GM12864 (cell line): ENCODE measurements around the gene HYAL2.

ENCODE experiments used
- DNase-seq: peaks from one replicate; pipeline ENCODE4 v3.0.0-alpha.2; 2011; ENCODE audit warnings: low read depth
- H3K4me3 ChIP-seq: 2 replicates; pipeline ENCODE4 v1.5.1; 2011; ENCODE audit warnings: mild to moderate bottlenecking, low read depth, low read length, control low read depth
- CTCF ChIP-seq: IDR thresholded peaks from 2 replicates; pipeline ENCODE4 v1.5.1; 2011; ENCODE audit warnings: low read depth, mild to moderate bottlenecking, moderate library complexity, low read length, control low read depth, inconsistent platforms; ENCODE audit errors: missing control alignments

HYAL2 gene

GRCh38 chr3:50268703-50269451 lies 53.7 kb downstream of the HYAL2 start, which contains the start of gene SEMA3B:
SEMA3B (plus strand) TSS chr3:50269147; CDS start chr3:50269241, 94 bp downstream.
- TF ChIP-seq CTCF = no peak
- DNase-seq = no peak
- H3K4me3 ChIP-seq = no peak within 1 kb of the TSS

- no peak overlapping the region for H3K4me3 ChIP-seq
- TF ChIP-seq CTCF = no peak
- DNase-seq = no peak
Measured at GRCh38 chr3:50268276-50268675, 54.3 kb downstream of the HYAL2 start.
